GM19099 (cell line): ENCODE data around the gene GTF3C5.

ENCODE experiments used
- POLR2A ChIP-seq: IDR thresholded peaks from 3 replicates; pipeline ENCODE4 v1.6.1; 2011; ENCODE audit warnings: low read depth; ENCODE audit not compliant: insufficient read length; ENCODE audit errors: extremely low read depth

Gene GTF3C5, protein sequence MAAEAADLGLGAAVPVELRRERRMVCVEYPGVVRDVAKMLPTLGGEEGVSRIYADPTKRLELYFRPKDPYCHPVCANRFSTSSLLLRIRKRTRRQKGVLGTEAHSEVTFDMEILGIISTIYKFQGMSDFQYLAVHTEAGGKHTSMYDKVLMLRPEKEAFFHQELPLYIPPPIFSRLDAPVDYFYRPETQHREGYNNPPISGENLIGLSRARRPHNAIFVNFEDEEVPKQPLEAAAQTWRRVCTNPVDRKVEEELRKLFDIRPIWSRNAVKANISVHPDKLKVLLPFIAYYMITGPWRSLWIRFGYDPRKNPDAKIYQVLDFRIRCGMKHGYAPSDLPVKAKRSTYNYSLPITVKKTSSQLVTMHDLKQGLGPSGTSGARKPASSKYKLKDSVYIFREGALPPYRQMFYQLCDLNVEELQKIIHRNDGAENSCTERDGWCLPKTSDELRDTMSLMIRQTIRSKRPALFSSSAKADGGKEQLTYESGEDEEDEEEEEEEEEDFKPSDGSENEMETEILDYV

DNA sequence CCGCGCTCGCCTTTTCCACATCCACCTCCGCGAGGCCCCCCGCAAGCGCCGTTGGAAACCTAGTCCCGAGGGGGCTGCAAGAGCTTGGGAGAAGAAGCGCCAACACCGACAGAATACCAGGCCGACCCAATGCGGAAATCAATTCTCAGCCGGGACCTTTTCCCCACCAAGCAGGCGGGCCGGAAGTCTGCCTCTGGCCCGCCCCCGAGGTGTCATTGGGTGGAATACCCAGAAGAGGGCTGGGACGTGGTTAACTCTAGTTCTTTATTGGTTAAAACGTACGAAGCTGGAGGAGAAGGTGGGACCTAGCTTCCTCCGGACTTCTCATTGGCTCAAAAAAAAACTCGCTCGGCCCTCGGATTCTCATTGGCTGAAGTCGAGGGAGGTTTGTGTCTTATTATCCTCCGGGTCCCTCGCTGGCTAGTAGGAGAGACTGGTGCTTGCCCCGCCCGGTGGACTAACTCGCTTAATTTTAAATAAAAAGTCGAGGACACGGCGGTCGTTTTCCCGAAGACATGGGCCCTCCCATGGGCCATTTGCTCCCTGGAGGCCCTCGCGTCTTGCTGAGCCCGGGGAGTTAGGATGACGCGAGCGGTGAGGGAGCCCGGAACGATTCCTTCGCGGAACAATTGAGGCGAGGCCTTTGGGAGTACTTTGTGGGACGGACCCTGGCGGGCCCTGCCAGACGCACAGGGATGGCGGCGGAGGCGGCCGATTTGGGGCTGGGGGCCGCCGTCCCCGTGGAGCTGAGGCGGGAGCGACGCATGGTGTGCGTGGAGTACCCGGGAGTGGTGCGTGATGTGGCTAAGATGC is at the start of gene GTF3C5:
Gene GTF3C5, plus strand, starts transcription at position 681 of the 813 bp plus-strand sequence. Its CDS starts 15 bp downstream, at position 696.
- TF ChIP-seq POLR2A: peak; percentile 93

DNA sequence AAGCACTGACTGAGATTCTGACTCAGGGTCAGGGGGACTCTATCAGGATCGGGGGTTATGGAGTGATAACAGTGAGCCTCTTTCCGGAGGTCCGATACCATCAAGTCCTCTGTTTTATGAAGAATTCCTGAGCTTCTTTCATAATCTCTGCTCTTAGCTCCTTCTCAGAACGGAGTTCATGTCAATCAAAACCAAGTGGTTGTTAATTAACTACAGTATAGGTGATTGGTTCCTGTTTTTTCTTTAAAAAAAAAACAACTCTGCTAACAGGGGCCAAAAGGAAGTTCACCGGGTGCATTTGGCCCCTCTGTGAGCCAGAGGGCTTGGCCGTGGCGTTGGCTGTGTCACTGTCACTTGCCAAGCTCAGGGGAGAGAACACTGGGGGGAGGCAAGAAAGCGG is 48.3 kb upstream of the GTF3C5 start:
- TF ChIP-seq POLR2A: peak; percentile 66

DNA sequence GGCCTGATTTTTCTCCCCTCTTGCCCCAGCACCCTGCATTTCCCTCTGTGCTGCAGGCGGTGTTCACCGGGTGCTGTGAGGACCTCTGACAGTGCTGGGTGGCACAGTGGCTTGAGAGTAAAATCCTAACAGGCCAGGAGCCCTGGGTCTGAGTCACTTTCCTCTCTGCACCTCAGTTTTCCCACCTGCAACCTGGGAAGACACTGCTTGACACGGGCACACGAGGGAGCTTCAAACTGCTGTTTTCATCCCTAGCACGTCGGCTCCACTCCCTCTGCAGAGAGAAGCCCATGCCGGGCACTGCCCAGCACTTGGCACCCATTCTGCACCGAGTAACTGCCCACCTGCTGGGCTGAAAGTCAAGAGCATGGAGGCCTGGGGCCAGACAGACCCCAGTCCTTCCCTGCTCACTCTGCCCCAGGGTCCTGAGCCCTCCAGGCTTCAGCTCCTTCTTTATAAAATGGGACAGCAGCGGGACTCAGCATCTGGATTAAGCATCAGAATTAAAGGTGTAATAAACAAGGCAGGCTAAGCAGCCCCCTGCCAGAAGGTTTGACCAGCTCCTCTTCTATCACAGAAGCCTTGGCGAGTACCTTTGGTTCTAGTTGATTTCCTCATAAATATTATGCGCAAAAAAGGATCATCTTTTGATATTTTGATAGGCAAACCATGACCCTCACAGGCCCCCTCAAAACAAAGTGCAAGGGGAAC is 47.2 kb upstream of the GTF3C5 start:
- no peak for TF ChIP-seq POLR2A

DNA sequence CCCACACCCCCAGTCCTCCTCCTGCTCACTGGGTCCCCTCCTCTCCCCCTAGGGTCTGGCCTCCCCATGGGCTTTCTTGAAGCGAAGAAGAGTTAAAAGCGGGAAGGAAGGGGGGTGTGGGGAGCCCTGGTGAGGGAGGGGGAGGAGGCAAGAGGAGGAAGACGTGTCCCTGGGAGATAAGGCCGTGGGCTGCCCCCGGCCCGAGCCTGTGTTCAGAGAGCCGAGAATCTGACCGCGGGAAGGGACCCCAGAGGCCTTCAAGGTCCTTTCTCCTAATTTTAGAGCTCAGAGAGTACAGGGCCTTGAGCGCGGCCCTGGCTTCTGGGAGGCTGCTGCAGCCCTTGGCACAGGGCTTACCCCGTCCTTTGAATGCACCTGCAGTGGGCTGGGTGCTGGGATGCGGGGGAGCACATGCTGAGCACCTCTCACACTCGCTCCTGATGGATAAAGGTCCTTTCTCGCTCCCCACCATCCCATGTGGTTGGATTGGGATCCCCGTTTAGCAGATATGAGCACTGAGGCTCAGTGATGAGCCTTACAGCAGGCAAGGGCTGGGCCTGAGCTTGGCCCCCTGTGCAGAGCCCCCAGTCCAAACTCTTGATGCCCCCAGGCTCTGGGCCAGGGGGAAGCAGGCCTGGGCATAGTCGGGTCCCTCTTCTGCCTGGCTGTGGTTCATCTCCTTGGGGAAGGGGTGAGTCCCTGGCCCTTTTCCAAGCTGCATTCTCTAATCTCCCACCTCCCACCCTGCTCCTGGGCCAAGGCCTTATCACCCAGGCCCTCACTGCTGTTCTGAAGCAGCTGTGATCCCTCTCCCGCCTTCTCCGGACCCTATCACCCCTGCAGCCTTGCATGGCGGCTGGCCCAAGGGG is 46.4 kb upstream of the GTF3C5 start:
- no peak for TF ChIP-seq POLR2A

DNA sequence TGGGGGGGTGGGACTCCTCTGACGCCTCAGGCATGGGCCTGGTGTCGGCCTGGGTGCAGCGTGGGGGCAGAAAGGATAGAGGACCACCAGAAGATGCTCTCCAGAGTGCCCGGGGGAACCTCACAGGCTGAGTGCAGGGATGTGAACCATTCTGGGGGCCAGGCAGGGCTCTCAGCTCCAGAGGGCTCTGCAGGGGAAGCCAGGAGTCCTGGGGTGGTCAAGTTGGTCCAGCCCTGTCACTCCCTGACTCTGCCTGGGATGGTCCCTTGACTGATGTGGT is 45.8 kb upstream of the GTF3C5 start:
- TF ChIP-seq POLR2A: no peak

DNA sequence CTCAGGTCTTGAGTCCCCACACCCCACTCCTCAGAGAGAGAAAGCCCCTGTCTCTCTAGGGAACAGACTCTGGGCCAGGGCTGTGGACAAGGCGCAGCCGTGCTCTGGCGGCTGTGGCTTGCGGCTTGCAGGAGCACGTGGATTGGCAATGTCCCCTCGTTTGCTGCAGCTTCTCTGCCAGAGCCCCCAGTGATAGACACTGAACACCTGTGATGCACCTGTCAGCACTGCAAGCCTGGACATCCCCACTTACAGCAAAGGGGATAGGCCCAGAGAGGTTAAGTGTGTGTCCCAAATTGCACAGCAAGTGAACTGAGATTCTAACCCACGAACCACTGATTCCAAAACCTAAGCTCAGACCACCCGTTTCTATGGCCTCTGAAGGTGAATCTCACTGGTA is 45.3 kb upstream of the GTF3C5 start:
- TF ChIP-seq POLR2A: no peak

DNA sequence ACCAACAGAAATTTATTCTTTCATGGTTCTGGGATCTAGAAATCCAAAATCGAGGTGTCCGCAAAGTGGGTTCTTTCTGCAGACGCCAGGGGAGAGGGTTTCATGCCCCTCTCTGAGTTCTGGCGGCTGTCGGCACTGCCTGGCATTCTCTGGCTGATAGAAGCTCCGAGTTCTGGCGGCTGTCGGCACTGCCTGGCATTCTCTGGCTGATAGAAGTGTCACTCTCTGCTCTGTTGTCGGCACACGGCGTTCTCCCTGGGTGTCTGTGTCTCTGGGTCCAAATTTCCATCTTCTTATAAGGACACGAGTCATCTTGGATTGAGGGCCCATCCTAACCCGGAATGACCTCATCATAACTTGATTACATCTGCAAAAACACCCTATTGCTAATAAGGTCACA is 44.7 kb upstream of the GTF3C5 start:
- TF ChIP-seq POLR2A: no peak

DNA sequence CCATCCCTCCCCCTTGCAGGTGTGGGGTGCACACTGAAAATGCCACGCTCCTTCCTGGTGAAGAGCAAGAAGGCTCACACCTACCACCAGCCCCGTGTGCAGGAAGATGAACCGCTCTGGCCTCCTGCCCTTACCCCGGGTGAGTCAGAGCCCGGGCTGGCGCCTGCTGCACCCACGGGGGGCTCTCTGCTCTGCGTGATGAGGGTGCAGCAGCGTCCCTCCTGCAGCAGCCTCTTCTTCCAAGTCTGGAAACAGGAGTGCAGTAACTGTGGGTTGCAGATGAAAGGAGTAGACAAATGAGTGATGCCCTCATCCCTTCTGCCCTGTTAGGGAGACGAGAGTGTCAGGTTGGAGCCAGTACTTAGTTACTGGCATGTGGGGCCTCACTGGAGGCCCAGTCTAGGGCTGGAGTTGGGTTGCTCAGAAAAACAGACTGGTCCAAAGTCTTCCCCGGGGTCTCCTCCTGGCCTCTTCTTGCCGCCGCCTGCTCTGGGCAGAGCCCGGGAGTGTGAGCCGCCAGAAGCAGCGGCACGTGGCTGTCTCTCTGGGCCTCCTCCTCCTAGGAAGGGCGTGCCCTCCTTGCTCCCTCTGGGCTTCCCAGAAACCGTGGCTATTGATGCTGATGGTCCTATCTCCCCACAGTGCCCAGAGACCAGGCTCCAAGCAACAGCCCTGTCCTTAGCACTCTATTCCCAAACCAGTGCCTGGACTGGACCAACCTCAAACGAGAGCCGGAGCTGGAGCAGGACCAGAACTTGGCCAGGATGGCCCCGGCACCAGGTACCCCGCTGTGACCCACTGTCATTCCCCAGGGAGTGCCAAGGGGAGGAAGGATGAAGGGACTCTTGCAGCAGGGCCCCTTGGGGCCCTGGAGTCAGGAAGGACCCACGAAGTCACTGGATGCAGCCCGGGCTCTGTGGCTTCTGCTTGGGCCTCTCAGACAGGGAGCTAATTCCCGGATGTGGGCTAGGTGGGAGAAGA is 43.9 kb upstream of the GTF3C5 start:
- TF ChIP-seq POLR2A: no peak

DNA sequence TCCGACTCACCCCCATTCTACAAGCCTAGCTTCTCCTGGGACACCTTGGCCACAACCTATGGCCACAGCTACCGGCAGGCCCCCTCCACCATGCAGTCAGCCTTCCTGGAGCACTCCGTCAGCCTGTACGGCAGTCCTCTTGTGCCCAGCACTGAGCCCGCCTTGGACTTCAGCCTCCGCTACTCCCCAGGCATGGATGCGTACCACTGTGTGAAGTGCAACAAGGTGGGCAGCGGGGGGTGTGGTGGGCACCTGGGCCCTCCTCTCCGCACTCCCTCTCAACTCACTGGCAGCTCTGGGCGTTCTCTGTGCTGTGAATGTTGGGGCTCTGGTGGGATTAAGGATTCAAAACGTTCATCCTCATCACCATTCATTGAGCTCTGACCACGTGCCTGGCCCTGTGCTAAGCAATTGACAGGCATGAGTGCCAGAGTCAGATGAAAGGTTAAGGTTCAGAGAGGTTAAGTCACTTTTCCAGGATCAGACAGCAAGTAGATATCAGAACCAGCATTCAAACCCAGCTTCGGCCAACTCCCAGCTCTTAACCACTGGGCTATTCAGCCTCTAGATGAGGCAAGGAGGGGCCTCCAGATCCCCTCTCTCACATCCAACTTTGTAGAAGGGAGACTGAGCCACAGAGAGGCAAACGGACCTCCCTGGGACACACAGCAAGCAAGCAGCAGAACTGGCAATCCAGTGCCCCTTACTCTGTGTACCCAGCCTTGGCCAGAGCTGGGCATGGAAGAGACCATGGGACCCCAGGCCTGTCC is 42.4 kb upstream of the GTF3C5 start:
- no peak for TF ChIP-seq POLR2A

DNA sequence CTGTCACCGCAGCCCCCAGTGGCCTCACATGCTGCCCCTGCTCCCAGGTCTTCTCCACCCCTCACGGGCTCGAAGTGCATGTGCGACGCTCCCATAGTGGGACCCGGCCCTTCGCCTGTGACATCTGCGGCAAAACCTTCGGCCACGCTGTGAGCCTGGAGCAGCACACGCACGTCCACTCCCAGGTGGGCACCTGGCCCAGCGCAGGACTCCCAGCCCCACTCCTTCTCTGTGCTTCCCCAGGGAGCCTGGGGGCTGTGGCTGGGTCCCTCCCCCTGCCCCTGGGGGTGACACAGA is 41.8 kb upstream of the GTF3C5 start:
- no peak for TF ChIP-seq POLR2A

DNA sequence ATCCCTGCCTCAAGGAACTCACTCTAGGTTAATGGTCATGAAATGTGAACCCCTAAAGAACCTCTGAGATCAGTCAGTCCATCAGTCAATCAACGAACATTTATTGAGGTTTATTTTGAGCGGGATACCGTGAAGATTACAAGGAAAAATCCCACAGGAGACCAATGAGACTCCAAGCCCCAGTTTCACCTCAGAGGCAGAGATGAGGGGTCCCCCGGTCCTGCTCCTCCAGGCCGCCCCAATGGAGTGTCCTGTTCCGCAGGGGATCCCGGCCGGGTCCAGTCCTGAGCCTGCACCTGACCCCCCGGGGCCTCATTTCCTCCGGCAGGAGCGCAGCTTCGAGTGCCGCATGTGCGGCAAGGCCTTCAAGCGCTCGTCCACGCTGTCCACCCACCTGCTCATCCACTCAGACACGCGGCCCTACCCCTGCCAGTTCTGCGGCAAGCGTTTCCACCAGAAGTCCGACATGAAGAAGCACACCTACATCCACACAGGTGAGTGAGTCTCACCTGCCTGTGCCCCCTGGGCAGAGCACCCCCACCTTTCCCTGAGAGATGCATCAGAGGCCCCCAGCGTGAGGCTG is 41.3 kb upstream of the GTF3C5 start:
- no peak for TF ChIP-seq POLR2A

DNA sequence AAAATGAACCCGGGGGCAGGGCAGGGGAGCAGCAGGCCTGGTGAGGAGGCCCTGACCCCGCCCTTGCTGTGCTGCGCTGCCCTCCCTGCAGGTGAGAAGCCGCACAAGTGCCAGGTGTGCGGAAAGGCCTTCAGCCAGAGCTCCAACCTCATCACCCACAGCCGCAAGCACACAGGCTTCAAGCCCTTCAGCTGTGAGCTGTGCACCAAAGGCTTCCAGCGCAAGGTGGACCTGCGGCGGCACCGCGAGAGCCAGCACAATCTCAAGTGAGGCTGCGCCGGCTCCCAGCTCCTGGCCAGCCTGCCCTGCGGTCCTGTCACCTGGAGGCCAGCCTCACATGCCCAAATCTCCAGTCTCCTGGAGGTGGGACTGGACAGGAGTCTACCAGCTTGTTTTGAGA is 40.0 kb upstream of the GTF3C5 start:
- no peak for TF ChIP-seq POLR2A
